Lung (tissue), 12 donors: ENCODE measurements around the gene RHBG. TPM values are rescaled to one million over a fixed set of nuclear protein-coding genes. Genes with fewer than 3 reads are reported as not detected.

Source experiments
- ATAC-seq: fragments of 200-7000 bp; cut with Tn5 transposase; one replicate; pipeline ENCODE4 v1.9.1; 2020; ENCODE audit warnings: moderate number of reproducible peaks; ENCODE audit not compliant: insufficient read depth, low FRiP score
- DNase-seq, 3 donors: peaks; one replicate each; pipeline ENCODE4 v3.0.0-alpha.2; 2013 to 2017
- H3K27ac ChIP-seq, 2 donors: one replicate each; pipeline ENCODE4 v1.5.1; 2013; ENCODE audit warnings: mild to moderate bottlenecking in 2 of 2, moderate library complexity in 2 of 2, control low read depth in 1 of 2, inconsistent platforms in 1 of 2, low read depth in 1 of 2, low read length in 1 of 2
- H3K27me3 ChIP-seq, 3 donors: one replicate each; pipeline ENCODE4 v1.5.1; 2013; ENCODE audit warnings: low read length in 2 of 3; ENCODE audit not compliant: control insufficient read depth in 3 of 3, insufficient read depth in 3 of 3
- H3K36me3 ChIP-seq, 4 donors: one replicate each; pipeline ENCODE4 v1.5.1; 2013; ENCODE audit warnings: low read length in 4 of 4, mild to moderate bottlenecking in 1 of 4, moderate library complexity in 1 of 4; ENCODE audit not compliant: control insufficient read depth in 4 of 4, insufficient read depth in 4 of 4
- H3K4me1 ChIP-seq, 5 donors: one replicate each; pipeline ENCODE4 v1.5.1; 2013; ENCODE audit warnings: low read length in 5 of 5, mild to moderate bottlenecking in 2 of 5, moderate library complexity in 1 of 5; ENCODE audit not compliant: control insufficient read depth in 5 of 5, insufficient read depth in 5 of 5
- H3K4me3 ChIP-seq: one replicate; pipeline ENCODE4 v1.5.1; 2013; ENCODE audit warnings: mild to moderate bottlenecking, control low read depth, moderate library complexity
- H3K9ac ChIP-seq, 2 donors: one replicate each; pipeline ENCODE4 v1.5.1; 2013; ENCODE audit warnings: low read length in 2 of 2, control low read depth in 1 of 2; ENCODE audit not compliant: insufficient read depth in 1 of 2
- H3K9me3 ChIP-seq, 4 donors: one replicate each; pipeline ENCODE4 v1.5.1; 2013; ENCODE audit warnings: low read length in 3 of 4, mild to moderate bottlenecking in 1 of 4, moderate library complexity in 1 of 4; ENCODE audit not compliant: control insufficient read depth in 4 of 4, insufficient read depth in 3 of 4
- CTCF ChIP-seq: IDR thresholded peaks from 2 replicates; pipeline ENCODE4 v1.5.1; 2012; ENCODE audit warnings: mild to moderate bottlenecking; ENCODE audit errors: control extremely low read depth, extremely low read depth
- WGBS, 2 donors: extraction: QIAGEN DNeasy Blood & Tissue Kit; methylation state at CpG; one replicate each; pipeline ENCODE4 v1.1.7; 2013; 5-methylcytosine and 5-hydroxymethylcytosine counted together
- polyA plus RNA-seq, 2 donors: library from polyadenylated mRNA; stranded (reverse); fragments of 200-250 nt; gene quantifications; one replicate each; pipeline ENCODE4 v1.2.1, GENCODE V29; 2013
- total RNA-seq, 2 donors: library from RNA; depleted of rRNA in 1 of 2; stranded (reverse); fragments of >200 nt in 1 of 2; gene quantifications; one replicate each; pipeline ENCODE4 v1.2.1, GENCODE V29; 2014 to 2021
- donor health status: control.
- donor health status: control.
- donor health status: Bipolar disorder and iron deficiency.
- donor health status: healthy.
- donor health status: DM: yes; HTN: yes; CAD: no.

The RHBG gene
- total and polyA plus RNA-seq, 4 donors: 0.18 to 0.74 TPM; not detected in 2

DNA sequence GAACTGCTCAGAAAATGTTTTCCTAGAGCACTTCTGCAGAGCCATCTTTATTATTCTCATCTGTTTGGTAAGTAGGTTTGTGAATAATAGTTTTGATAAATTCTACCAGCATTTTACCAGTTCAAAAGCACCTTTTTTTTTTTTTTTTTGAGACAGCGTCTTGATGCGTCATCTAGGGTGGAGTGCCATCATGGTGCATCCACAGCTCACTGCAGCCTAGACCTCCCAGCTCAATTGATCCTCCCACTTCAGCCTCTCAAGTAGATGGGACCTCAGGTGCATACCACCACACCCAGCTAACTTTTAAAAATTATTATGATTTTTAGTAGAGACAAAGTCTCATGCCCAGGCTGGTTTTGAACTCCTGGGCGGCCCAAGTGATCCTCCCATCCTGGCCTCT is 9.8 kb upstream of the RHBG start:
- WGBS, 2 donors: 92 to 96% methylated on average over 3 of the region's 3 CpGs
- ATAC-seq: no peak

DNA sequence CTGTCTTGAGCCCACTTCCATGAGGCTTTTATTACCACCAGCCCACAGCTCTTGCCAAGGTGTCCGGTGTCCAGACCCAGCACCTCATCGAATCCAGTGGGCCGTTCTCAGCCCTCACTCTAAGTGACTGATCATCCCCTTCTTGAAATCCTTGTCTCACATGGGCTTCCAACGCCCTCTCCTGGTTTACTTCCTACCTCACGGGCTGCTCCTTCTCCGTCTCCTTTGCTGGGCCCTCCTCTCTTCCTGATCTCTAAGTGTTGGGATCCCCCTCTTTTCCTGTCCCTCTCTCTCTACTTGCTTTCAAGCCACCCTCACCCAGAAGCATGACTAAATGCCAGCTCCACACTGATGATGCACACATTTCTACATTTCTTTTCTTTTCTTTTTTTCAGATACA is 9.0 kb upstream of the RHBG start:
- peaks cover 0 to 2% (median 0%) of the 10 kb centered on the region in 5 donors for H3K4me1 ChIP-seq
- 37 to 40% methylated on average over 6 of the region's 6 CpGs for whole genome bisulfite sequencing, 2 donors
- H3K4me3 ChIP-seq: no peak overlapping the region
- H3K36me3 ChIP-seq: no peaks in the 10 kb centered on the region
- DNase-seq (no peak), ATAC-seq (no peak)
- H3K9ac ChIP-seq: no peak overlapping the region
- TF ChIP-seq CTCF: no peak
- peaks cover 0 to 9% (median 8%) of the 10 kb centered on the region in 3 donors for H3K27me3 ChIP-seq
- H3K9me3 ChIP-seq: no peaks in the 10 kb centered on the region
- H3K27ac ChIP-seq: no peak overlapping the region

More for the DNA sequence above, 9.8 kb upstream of the RHBG start:
- no peak for TF ChIP-seq CTCF
- H3K27me3 ChIP-seq: peaks cover 0 to 9% (median 8%) of the 10 kb centered on the region in 3 donors
- H3K9me3 ChIP-seq: no peaks in the 10 kb centered on the region
- peaks cover 0 to 2% (median 0%) of the 10 kb centered on the region in 5 donors for H3K4me1 ChIP-seq
- H3K9ac ChIP-seq: no peak overlapping the region
- H3K27ac ChIP-seq: no peak overlapping the region
- H3K4me3 ChIP-seq: no peak overlapping the region
- DNase-seq: no peak
- no peaks in the 10 kb centered on the region for H3K36me3 ChIP-seq

- DNase-seq (no peak), ATAC-seq (no peak)
- TF ChIP-seq CTCF: no peak
- Histone ChIP-seq H3K4me3 (no peak overlapping the region), H3K4me1 (peaks cover 0 to 2% (median 0%) of the 10 kb centered on the region in 5 donors), H3K36me3 (no peaks in the 10 kb centered on the region), H3K27ac (no peak overlapping the region), H3K27me3 (peaks cover 0 to 9% (median 8%) of the 10 kb centered on the region in 3 donors), H3K9me3 (no peaks in the 10 kb centered on the region), H3K9ac (no peak overlapping the region)
- 94 to 96% methylated on average over 11 of the region's 11 CpGs for WGBS, 2 donors
Observed at GRCh38 chr1:156360534-156360933, 8.5 kb upstream of the RHBG start.

DNA sequence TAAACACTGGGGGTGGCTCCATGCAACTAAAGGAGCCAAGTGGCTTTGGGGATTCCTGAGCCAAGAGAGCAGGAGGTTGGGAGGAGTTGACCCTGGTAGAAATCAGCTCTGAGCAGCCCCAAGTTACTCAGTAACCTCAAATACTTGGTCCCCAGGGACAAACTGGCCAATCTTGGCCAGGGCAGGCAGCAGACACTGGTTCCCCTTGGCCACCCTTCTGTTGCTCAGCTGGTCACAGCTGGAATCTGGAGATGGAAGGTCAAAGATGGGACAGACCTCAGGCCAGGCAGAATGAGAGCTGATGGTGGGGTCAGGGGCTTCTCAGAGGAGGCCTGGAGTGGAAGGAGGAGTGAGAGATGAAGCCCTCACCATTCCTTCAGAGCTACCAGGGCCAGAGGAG is 3.3 kb upstream of the RHBG start:
- TF ChIP-seq CTCF: no peak
- no peaks in the 10 kb centered on the region for H3K36me3 ChIP-seq
- H3K4me3 ChIP-seq: no peak overlapping the region
- H3K9me3 ChIP-seq: no peaks in the 10 kb centered on the region
- no peak for DNase-seq
- ATAC-seq: no peak
- peaks cover 0 to 12% (median 3%) of the 10 kb centered on the region in 5 donors for H3K4me1 ChIP-seq
- peaks cover 0 to 5% (median 0%) of the 10 kb centered on the region in 3 donors for H3K27me3 ChIP-seq
- no peak overlapping the region for H3K9ac ChIP-seq
- H3K27ac ChIP-seq: no peak overlapping the region
